MCF 10A (cell line): ENCODE results near the gene ITK. TPM values are rescaled to one million over a fixed set of nuclear protein-coding genes. Genes with fewer than 3 reads are reported as not detected.

Experiments used
- BruUV-seq: library from RNA; stranded (reverse); fragments of 400-500 nt; replicated peaks from 2 replicates; lab custom pipeline; 2021; lab: Mats Ljungman, UMichigan
- CTCF ChIA-PET: fragments of 300-600 bp; sonication (Branson Sonifier 250); formaldehyde crosslinking; extraction: SDS; loops from one replicate; lab custom pipeline; 2021; ENCODE audit warnings: antibody characterized with exemption, inconsistent platforms; lab: Yijun Ruan, JAX
- POLR2A ChIA-PET: fragments of 300-600, 350-650 bp; sonication (Branson Sonifier 250); formaldehyde crosslinking; extraction: SDS; loops from one replicate; lab custom pipeline; 2020; ENCODE audit warnings: antibody characterized with exemption, inconsistent platforms; lab: Yijun Ruan, JAX
- DNase-seq: peaks from one replicate; pipeline ENCODE4 v3.0.0-alpha.2; 2018; ENCODE audit not compliant: unreplicated experiment
- H3K27ac Mint-ChIP-seq: one replicate; pipeline ENCODE4 v1.8.0; 2022; ENCODE audit warnings: mild to moderate bottlenecking, low read depth, mixed read lengths; ENCODE audit not compliant: unreplicated experiment
- H3K27me3 Mint-ChIP-seq: one replicate; pipeline ENCODE4 v1.8.0; 2022; ENCODE audit warnings: mixed read lengths; ENCODE audit not compliant: insufficient read depth, unreplicated experiment
- H3K36me3 Mint-ChIP-seq: one replicate; pipeline ENCODE4 v1.8.0; 2022; ENCODE audit warnings: mild to moderate bottlenecking, moderate library complexity, mixed read lengths; ENCODE audit not compliant: insufficient read depth, unreplicated experiment
- H3K4me1 Mint-ChIP-seq: one replicate; pipeline ENCODE4 v1.8.0; 2022; ENCODE audit warnings: mixed read lengths; ENCODE audit not compliant: insufficient read depth, unreplicated experiment
- H3K4me3 Mint-ChIP-seq: one replicate; pipeline ENCODE4 v1.8.0; 2022; ENCODE audit warnings: mild to moderate bottlenecking, moderate library complexity, mixed read lengths; ENCODE audit not compliant: unreplicated experiment
- H3K9me3 Mint-ChIP-seq: one replicate; pipeline ENCODE4 v1.8.0; 2022; ENCODE audit warnings: mixed read lengths; ENCODE audit not compliant: unreplicated experiment
- intact Hi-C: fragments of 100-400 bp; cut with micrococcal nuclease; formaldehyde crosslinking; loops from 2 replicates; pipeline ENCODE4 v1.14.1; 2022
- total RNA-seq: library from RNA; stranded (reverse); gene quantifications from 2 replicates; pipeline ENCODE4 v1.2.3, GENCODE V29; 2022
- TF ChIP-seq, protein P1 (sequence below): fragments of 200-600 bp; IDR thresholded peaks from one replicate; pipeline ENCODE4 v1.8.0; 2022; ENCODE audit warnings: antibody characterized with exemption, mild to moderate bottlenecking; ENCODE audit not compliant: unreplicated experiment

The ITK gene
- total RNA-seq, 1 experiment from 2014 or later: not detected

DNA sequence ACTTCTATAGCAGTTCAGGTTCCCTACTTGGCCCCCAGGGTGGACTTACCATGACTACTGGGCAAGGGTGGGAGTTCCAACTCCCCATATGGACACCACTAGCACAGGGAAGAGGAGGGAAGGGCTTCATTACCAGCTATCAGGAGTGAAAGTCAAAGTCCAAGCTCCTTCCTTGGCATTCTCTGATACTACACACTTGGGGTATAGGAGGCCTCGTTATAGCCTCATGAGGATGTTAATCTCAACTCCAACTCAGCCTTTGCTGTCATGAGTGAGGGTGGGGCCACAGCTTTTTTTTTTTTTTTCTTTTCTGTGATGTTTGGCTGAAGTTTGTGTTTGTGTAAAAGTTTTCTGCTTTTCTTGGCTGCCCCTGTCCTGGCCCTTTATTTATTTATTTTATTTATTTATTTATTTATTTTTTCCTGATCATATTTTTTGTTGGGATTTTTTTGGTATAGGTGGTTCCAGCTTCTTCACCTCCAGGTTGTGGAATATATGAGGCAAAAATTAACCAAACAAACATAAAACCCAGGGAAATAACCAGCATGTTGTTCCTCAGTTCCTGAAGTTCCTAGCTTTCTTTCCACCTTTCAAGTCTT lies 23.2 kb upstream of the ITK start:
- peaks cover 14% of the 10 kb centered on the region for H3K9me3 Mint-ChIP-seq
- H3K27ac Mint-ChIP-seq: no peak overlapping the region
- ChIA-PET POLR2A (interaction anchor here (0.5 to 1.0 kb wide), 2 partner anchors 14 to 1168 kb away, joined by 3 to 4 read pairs; no protein-coding TSS in a partner anchor), CTCF (interaction anchor here (0.6 to 2.5 kb wide), 7 partner anchors 9 to 1526 kb away, joined by 3 to 14 read pairs (median 3); no protein-coding TSS in a partner anchor)
- BruUV-seq: no TSS peak
- no peaks in the 10 kb centered on the region for H3K27me3 Mint-ChIP-seq
- no peaks in the 10 kb centered on the region for H3K36me3 Mint-ChIP-seq
- no peak for DNase-seq
- TF ChIP-seq, protein P1, sequence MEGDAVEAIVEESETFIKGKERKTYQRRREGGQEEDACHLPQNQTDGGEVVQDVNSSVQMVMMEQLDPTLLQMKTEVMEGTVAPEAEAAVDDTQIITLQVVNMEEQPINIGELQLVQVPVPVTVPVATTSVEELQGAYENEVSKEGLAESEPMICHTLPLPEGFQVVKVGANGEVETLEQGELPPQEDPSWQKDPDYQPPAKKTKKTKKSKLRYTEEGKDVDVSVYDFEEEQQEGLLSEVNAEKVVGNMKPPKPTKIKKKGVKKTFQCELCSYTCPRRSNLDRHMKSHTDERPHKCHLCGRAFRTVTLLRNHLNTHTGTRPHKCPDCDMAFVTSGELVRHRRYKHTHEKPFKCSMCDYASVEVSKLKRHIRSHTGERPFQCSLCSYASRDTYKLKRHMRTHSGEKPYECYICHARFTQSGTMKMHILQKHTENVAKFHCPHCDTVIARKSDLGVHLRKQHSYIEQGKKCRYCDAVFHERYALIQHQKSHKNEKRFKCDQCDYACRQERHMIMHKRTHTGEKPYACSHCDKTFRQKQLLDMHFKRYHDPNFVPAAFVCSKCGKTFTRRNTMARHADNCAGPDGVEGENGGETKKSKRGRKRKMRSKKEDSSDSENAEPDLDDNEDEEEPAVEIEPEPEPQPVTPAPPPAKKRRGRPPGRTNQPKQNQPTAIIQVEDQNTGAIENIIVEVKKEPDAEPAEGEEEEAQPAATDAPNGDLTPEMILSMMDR: no peak
- intact Hi-C loops: no loop called here
- no peaks in the 10 kb centered on the region for H3K4me1 Mint-ChIP-seq
- H3K4me3 Mint-ChIP-seq: no peak overlapping the region

DNA sequence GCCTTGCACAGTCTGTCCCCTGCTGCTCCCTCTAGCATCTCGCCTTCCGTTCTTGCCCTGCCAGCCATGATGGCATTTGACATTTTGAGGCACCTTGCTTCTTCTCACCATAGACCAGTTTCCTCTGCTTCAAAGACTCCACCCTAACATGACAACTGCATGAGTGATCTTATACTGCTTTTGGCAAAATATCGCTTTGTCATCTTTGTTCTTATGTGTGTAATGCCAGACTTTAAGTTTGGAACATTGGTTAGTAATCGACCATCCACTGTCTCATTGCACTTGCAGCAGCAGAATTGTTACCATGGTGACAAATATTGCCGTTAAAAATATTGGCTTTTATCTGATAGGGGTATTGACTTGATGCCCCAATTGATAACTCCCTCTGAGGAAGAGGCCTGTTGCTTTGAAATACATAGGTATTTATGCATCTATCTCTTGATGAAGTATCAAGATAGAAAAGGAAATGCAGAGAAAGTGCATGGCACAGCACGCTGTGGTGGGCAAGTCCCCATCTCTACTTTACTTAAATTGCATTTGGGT lies 21.4 kb upstream of the ITK start:
- H3K27ac Mint-ChIP-seq: no peak overlapping the region
- intact Hi-C loops: no loop called here
- peaks cover 14% of the 10 kb centered on the region for H3K9me3 Mint-ChIP-seq
- no peak overlapping the region for H3K4me3 Mint-ChIP-seq
- no peaks in the 10 kb centered on the region for H3K4me1 Mint-ChIP-seq
- BruUV-seq: no TSS peak
- POLR2A ChIA-PET: no interaction called here
- CTCF ChIA-PET: no interaction called here
- H3K36me3 Mint-ChIP-seq: no peaks in the 10 kb centered on the region
- TF ChIP-seq, protein P1: no peak
- no peaks in the 10 kb centered on the region for H3K27me3 Mint-ChIP-seq
- no peak for DNase-seq

DNA sequence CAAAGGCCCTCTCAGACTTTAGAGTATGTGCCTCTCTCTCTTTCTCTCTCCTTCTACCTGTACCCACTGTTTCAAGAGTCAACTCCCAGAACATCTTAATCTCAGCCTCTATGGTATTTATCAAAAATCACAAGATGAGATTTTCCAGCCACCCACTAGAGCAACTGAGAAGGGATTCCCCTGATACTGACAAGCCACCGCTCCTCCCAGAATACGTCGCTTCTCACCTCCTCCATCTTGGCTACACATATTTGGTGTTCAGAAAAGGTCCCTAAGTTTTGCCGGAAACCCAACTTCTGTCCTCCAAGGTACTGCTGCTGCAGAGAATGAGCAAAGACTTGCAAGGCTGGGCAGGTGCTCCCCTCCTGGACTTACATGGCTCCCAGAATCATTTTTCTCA lies 20.6 kb upstream of the ITK start:
- Mint-ChIP-seq H3K36me3 (no peaks in the 10 kb centered on the region), H3K9me3 (peaks cover 12% of the 10 kb centered on the region), H3K4me3 (no peak overlapping the region), H3K27ac (no peak overlapping the region), H3K27me3 (no peaks in the 10 kb centered on the region), H3K4me1 (no peaks in the 10 kb centered on the region)
- intact Hi-C loops: no loop called here
- DNase-seq: no peak
- POLR2A ChIA-PET: no interaction called here
- TF ChIP-seq, protein P1: no peak
- no TSS peak for BruUV-seq
- CTCF ChIA-PET: no interaction called here

DNA sequence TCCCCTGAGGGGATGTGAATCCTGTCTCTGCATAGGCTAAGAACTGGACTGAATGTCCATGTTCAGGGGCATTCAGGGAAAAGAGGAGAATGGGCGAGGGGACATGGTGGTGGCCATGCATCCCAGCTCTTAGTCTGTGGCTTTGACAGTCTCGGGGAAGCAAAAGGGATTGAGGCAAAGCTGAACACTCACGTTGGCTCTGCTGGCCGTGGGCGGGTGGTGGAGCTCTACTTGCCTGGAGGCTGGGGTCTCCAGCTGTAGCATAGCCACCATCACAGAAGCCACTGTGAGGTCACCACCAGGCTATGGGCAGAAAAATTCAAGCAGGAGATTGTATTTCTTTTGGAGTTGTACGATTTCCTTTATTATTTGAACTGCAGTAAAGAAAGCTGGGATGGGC lies 18.6 kb upstream of the ITK start:
- intact Hi-C loops: no loop called here
- Mint-ChIP-seq H3K9me3 (no peaks in the 10 kb centered on the region), H3K36me3 (no peaks in the 10 kb centered on the region), H3K4me3 (no peak overlapping the region), H3K27me3 (peaks cover 15% of the 10 kb centered on the region), H3K4me1 (no peaks in the 10 kb centered on the region), H3K27ac (no peak overlapping the region)
- TF ChIP-seq, protein P1: no peak
- CTCF ChIA-PET: interaction anchor here (2.1 to 3.1 kb wide), 3 partner anchors 13 to 166 kb away, joined by 5 to 20 read pairs (median 10); no protein-coding TSS in a partner anchor
- no TSS peak for BruUV-seq
- no peak for DNase-seq
- POLR2A ChIA-PET: no interaction called here
